Endodermal cell (in vitro differentiated cells): ENCODE data around the gene ZNF584. TPM values are rescaled to one million over a fixed set of nuclear protein-coding genes. Genes with fewer than 3 reads are reported as not detected.
"Not testable (repeated sequence)": the region's sequence is repeated elsewhere in the genome, so short reads cannot be mapped to it uniquely, and the experiment has no call there.

ENCODE experiments used
- DNase-seq: peaks from one replicate; pipeline ENCODE4 v3.0.0-alpha.2; 2017
- H3K27ac ChIP-seq: 2 replicates; pipeline ENCODE4 v1.5.1; 2013; ENCODE audit warnings: mild to moderate bottlenecking, low read depth, low read length, moderate library complexity
- H3K27me3 ChIP-seq: 2 replicates; pipeline ENCODE4 v1.6.1; 2013; ENCODE audit warnings: mild to moderate bottlenecking, low read length, moderate library complexity; ENCODE audit not compliant: insufficient read depth, control insufficient read depth, poor library complexity, severe bottlenecking
- H3K36me3 ChIP-seq: 2 replicates; pipeline ENCODE4 v1.7.0; 2013; ENCODE audit warnings: mild to moderate bottlenecking, low read length, moderate library complexity; ENCODE audit not compliant: control insufficient read depth, insufficient read depth
- H3K4me1 ChIP-seq: one replicate; pipeline ENCODE4 v1.7.0; 2013; ENCODE audit warnings: low read length; ENCODE audit not compliant: control insufficient read depth, insufficient read depth
- H3K4me3 ChIP-seq: 2 replicates; pipeline ENCODE4 v1.5.1; 2013; ENCODE audit warnings: mild to moderate bottlenecking, low read length, moderate library complexity
- H3K9ac ChIP-seq: 2 replicates; pipeline ENCODE4 v1.6.1; 2013; ENCODE audit warnings: mild to moderate bottlenecking, low read length, moderate library complexity; ENCODE audit not compliant: poor library complexity, severe bottlenecking; ENCODE audit errors: extremely low read depth
- H3K9me3 ChIP-seq: 2 replicates; pipeline ENCODE4 v1.6.1; 2013; ENCODE audit warnings: mild to moderate bottlenecking, low read length, moderate library complexity; ENCODE audit not compliant: control insufficient read depth
- H3K27ac Mint-ChIP-seq: 2 replicates; pipeline ENCODE4 v1.8.0; 2020; ENCODE audit warnings: mixed read lengths
- H3K27me3 Mint-ChIP-seq: 2 replicates; pipeline ENCODE4 v1.8.0; 2021; ENCODE audit warnings: mild to moderate bottlenecking, mixed read lengths; ENCODE audit not compliant: insufficient read depth
- H3K36me3 Mint-ChIP-seq: 2 replicates; pipeline ENCODE4 v1.8.0; 2020; ENCODE audit warnings: low read depth, mixed read lengths
- H3K4me1 Mint-ChIP-seq: 2 replicates; pipeline ENCODE4 v1.8.0; 2020; ENCODE audit warnings: mixed read lengths
- H3K4me3 Mint-ChIP-seq: 2 replicates; pipeline ENCODE4 v1.8.0; 2020; ENCODE audit warnings: mild to moderate bottlenecking, moderate library complexity, mixed read lengths
- H3K9me3 Mint-ChIP-seq: 2 replicates; pipeline ENCODE4 v1.8.0; 2020; ENCODE audit warnings: mild to moderate bottlenecking, mixed read lengths
- WGBS, 2 experiments: methylation state at CpG; one replicate each; pipeline versions ENCODE4 v1.1.5 to v1.1.7; 2013; ENCODE audit warnings: missing lambda C conversion rate in 2 of 2, mixed read lengths in 1 of 2; ENCODE audit not compliant: insufficient coverage in 1 of 2, insufficient read length in 1 of 2; 5-methylcytosine and 5-hydroxymethylcytosine counted together
- total RNA-seq, 2 donors: library from RNA; stranded (reverse); fragmentation: NEBNext Ultra II Directional in 1 of 2; extraction: Animal tissue kit (Norgen Biotek cat#: 25700) in 1 of 2; gene quantifications; 2 replicates in 1 of 2; 3 replicates in 1 of 2; pipeline ENCODE4 v1.2.1, GENCODE V29; 2021
- TF ChIP-seq, protein P1 (sequence below): fragments of 200-600 bp; sonication (generic); conservative IDR thresholded peaks from 2 replicates; pipeline ENCODE4 v1.5.0; 2021; ENCODE audit warnings: antibody characterized with exemption, mild to moderate bottlenecking

Gene ZNF584
- total RNA-seq, 2 donors from 2014 or later = 10.3 to 14.8 TPM

DNA sequence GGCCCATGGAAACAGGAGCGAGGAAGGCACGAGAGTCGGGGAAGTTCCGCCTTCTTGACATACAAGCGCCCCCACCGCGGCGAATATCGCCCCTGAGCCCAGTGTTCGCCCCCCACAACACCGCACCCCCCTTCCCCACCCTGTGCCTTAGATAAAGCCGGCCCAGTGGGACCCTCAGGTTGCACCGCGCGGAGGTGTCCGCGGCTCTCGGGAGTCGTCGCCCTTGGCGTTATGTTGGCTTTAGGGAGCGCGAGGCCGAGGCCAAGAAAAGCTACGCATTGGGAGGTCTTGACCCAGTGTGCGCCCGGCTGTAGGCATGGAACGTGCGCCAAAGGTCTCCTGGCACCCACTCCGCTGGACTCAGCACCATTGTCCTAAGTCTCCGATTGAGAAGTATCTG, 32.1 kb downstream of the ZNF584 start:
- Mint-ChIP-seq H3K27ac (peak overlapping the region; percentile 44), H3K9me3 (peaks cover 72% of the 10 kb centered on the region), H3K4me3 (peak overlapping the region; percentile 59), H3K27me3 (peaks cover 65% of the 10 kb centered on the region), H3K36me3 (peaks cover 30% of the 10 kb centered on the region), H3K4me1 (no peaks in the 10 kb centered on the region)
- H3K9me3 ChIP-seq = peaks cover 52% of the 10 kb centered on the region
- H3K36me3 ChIP-seq = peaks cover 15% of the 10 kb centered on the region
- H3K4me1 ChIP-seq = no peaks in the 10 kb centered on the region
- H3K4me3 ChIP-seq = peak overlapping the region; percentile 88
- H3K27me3 ChIP-seq = peaks cover 34% of the 10 kb centered on the region
- TF ChIP-seq, protein P1, sequence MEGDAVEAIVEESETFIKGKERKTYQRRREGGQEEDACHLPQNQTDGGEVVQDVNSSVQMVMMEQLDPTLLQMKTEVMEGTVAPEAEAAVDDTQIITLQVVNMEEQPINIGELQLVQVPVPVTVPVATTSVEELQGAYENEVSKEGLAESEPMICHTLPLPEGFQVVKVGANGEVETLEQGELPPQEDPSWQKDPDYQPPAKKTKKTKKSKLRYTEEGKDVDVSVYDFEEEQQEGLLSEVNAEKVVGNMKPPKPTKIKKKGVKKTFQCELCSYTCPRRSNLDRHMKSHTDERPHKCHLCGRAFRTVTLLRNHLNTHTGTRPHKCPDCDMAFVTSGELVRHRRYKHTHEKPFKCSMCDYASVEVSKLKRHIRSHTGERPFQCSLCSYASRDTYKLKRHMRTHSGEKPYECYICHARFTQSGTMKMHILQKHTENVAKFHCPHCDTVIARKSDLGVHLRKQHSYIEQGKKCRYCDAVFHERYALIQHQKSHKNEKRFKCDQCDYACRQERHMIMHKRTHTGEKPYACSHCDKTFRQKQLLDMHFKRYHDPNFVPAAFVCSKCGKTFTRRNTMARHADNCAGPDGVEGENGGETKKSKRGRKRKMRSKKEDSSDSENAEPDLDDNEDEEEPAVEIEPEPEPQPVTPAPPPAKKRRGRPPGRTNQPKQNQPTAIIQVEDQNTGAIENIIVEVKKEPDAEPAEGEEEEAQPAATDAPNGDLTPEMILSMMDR = no peak
- no peak for DNase-seq
- no peak overlapping the region for H3K27ac ChIP-seq
- H3K9ac ChIP-seq = no peak overlapping the region
- 50 to 87% methylated on average over 14 to 31 of the region's 31 CpGs for WGBS, 2 experiments

DNA sequence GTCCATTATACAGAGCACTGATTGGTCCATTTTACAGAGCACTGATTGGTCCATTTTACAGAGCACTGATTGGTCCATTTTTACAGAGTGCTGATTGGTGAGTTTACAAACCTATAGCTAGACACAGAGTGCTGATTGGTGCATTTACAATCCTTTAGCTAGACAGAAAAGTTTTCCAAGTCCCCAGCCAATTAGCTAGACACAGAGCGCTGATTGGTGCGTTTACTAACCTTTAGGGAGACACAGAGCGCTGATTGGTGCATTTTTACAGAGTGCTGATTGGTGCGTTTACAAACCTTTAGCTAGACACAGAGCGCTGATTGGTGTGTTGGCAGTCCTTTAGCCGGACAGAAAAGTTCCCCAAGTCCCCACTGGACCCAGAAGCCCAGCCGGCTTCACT, 34.5 kb downstream of the ZNF584 start:
- Mint-ChIP-seq H3K27me3 (peaks cover 81% of the 10 kb centered on the region), H3K9me3 (peaks cover 66% of the 10 kb centered on the region)
- H3K27ac ChIP-seq, H3K27ac Mint-ChIP-seq, DNase-seq, H3K4me3 Mint-ChIP-seq, H3K4me1 ChIP-seq, H3K36me3 ChIP-seq, H3K4me3 ChIP-seq, H3K36me3 Mint-ChIP-seq, H3K9ac ChIP-seq, H3K4me1 Mint-ChIP-seq: not testable (repeated sequence)
- peaks cover 41% of the 10 kb centered on the region for H3K27me3 ChIP-seq
- 86 to 87% methylated on average over 6 to 7 of the region's 7 CpGs for WGBS, 2 experiments
- H3K9me3 ChIP-seq = peaks cover 28% of the 10 kb centered on the region

DNA sequence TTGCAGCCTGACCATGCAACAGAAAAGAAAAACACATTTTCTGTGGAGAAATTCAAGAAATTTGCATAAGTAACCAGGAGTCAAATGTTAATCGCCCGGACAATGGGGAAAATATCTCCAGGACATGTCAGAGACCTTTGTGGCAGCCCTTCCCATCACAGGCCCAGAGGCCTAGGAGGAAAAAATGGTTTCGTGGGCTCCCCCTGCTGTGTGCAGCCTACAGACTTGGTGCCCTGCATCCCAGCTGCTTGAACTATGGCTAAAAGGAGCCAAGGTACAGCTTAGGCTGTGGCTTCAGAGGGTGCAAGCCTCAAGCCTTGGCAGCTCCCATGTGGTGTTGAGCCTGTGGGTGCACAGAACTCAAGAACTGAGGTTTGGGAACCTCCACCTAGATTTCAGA, 40.4 kb downstream of the ZNF584 start:
- not testable (repeated sequence) for H3K36me3 ChIP-seq, H3K27ac ChIP-seq, H3K4me3 Mint-ChIP-seq, DNase-seq, H3K4me1 ChIP-seq, H3K9ac ChIP-seq, H3K36me3 Mint-ChIP-seq, H3K4me1 Mint-ChIP-seq, H3K4me3 ChIP-seq, H3K27ac Mint-ChIP-seq
- Mint-ChIP-seq H3K27me3 (peaks cover 78% of the 10 kb centered on the region), H3K9me3 (peaks cover 42% of the 10 kb centered on the region)
- Histone ChIP-seq H3K9me3 (peaks cover 26% of the 10 kb centered on the region), H3K27me3 (peaks cover 44% of the 10 kb centered on the region)
- WGBS, 2 experiments = 54 to 75% methylated on average over 3 of the region's 3 CpGs

DNA sequence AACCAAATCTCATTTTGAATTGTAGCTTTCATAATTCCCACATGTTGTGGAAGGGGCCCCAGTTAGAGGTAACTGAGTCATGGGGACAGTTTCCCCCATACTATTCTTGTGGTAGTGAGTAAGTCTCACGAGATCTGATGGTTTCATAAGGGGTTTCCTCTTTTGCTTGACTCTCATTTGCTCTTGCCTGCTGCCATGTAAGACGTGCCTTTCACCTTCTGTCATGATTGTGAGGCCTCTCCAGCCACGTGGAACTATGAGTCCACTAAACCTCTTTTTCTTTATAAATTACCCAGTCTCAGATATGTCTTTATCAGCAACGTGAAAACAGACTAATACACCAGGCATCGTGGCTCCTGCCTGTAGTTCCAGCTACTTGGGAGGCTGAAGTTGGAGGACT, 41.5 kb downstream of the ZNF584 start:
- H3K27me3 Mint-ChIP-seq = peaks cover 68% of the 10 kb centered on the region
- not testable (repeated sequence) for H3K36me3 Mint-ChIP-seq, H3K9ac ChIP-seq, H3K4me3 Mint-ChIP-seq, H3K27ac ChIP-seq, H3K27ac Mint-ChIP-seq, H3K4me1 ChIP-seq, H3K36me3 ChIP-seq, DNase-seq, H3K4me1 Mint-ChIP-seq
- 47 to 70% methylated on average over 3 to 5 of the region's 5 CpGs for WGBS, 2 experiments
- peaks cover 42% of the 10 kb centered on the region for H3K9me3 Mint-ChIP-seq
- H3K4me3 ChIP-seq = peak overlapping the region; percentile 24
- H3K27me3 ChIP-seq = peaks cover 33% of the 10 kb centered on the region
- H3K9me3 ChIP-seq = peaks cover 26% of the 10 kb centered on the region
